ENCODE results near the gene PAK3.

- TF ChIP-seq CTCF (IDR thresholded peaks at IDR 0.05; ENCODE audit: poor library complexity) (no peak), EZH2 (IDR thresholded peaks at IDR 0.05; ENCODE audit: borderline replicate concordance) (no peak), EZH2phosphoT487 (IDR thresholded peaks at IDR 0.05; ENCODE audit: low read depth, severe bottlenecking, unreplicated experiment) (no peak)
These were observed 5.6 kb downstream of the PAK3 start for GRCh38 chrX:111101580-111101979.
